WTC11 (cell line): Measurements from ENCODE around the gene NGF.

Source experiments
- CBFB ChIP-seq: sonication (generic); formaldehyde crosslinking; IDR thresholded peaks from 2 replicates; pipeline ENCODE4 v1.8.1; 2022; ENCODE audit warnings: mild to moderate bottlenecking, low read depth, missing genetic modification reagents
- CTCF ChIP-seq: fragments of 200-600 bp; IDR thresholded peaks from 2 replicates; pipeline ENCODE4 v1.8.0; 2022; ENCODE audit warnings: antibody characterized with exemption
- PREB ChIP-seq: sonication (generic); formaldehyde crosslinking; IDR thresholded peaks from 2 replicates; pipeline ENCODE4 v1.8.1; 2022; ENCODE audit warnings: mild to moderate bottlenecking, missing genetic modification reagents, moderate library complexity, borderline replicate concordance
- SMAD3 ChIP-seq: sonication (generic); formaldehyde crosslinking; IDR thresholded peaks from 2 replicates; pipeline ENCODE4 v1.8.0; 2022; ENCODE audit warnings: missing genetic modification reagents, mild to moderate bottlenecking, borderline replicate concordance
- USF2 ChIP-seq: sonication (generic); formaldehyde crosslinking; IDR thresholded peaks from 2 replicates; pipeline ENCODE4 v1.8.1; 2023; ENCODE audit warnings: mild to moderate bottlenecking, missing genetic modification reagents, moderate library complexity
- ZNF317 ChIP-seq: sonication (generic); formaldehyde crosslinking; IDR thresholded peaks from 2 replicates; pipeline ENCODE4 v1.8.1; 2023; ENCODE audit warnings: low read depth, mild to moderate bottlenecking, moderate library complexity, missing genetic modification reagents, borderline replicate concordance

- TF ChIP-seq ZNF317 (CRISPR knock-in tag) = no peak
- no peak for TF ChIP-seq CTCF
- no peak for TF ChIP-seq SMAD3
- TF ChIP-seq USF2 (CRISPR knock-in tag) = no peak
- no peak for TF ChIP-seq CBFB
- no peak for TF ChIP-seq PREB (CRISPR knock-in tag)
These were observed 80.5 kb downstream of the NGF start for GRCh38 chr1:115257591-115257990.
